Kasumi-1 (cell line): ENCODE data around the gene P4HA2.
"Not testable (repeated sequence)": the region's sequence is repeated elsewhere in the genome, so short reads cannot be mapped to it uniquely, and the experiment has no call there.

Source experiments
- DNase-seq, 2 experiments: peaks; one replicate each; lab custom pipeline; 2025; lab: John Stamatoyannopoulos, UW

The P4HA2 gene

DNA sequence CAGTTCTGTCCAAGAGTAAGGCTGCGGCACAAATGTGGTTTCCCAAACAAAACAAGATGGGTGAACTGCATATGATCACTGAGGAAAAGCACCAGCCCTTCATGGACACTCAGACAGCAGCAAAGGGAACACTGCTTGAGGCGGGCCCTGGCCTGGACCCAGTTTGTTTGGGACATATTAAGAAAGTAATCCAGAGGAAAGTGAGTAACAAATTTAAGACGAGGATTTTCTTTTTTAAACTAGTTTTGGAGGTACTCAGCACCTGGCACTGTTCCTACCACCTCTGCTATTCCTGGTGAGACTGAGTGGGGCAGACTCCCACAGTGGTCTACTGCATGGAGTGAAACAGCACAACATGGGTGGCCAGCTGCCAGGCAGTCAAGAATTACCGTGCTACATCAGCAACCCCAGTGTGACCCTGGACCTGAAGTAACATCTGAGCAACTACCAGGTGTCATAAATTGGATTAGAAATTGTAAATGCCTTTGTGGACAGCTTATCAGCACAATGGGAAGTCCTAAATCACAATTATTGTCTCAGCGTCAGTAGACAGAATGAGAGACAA is 28.5 kb downstream of the P4HA2 start:
- DNase-seq, result no peak

DNA sequence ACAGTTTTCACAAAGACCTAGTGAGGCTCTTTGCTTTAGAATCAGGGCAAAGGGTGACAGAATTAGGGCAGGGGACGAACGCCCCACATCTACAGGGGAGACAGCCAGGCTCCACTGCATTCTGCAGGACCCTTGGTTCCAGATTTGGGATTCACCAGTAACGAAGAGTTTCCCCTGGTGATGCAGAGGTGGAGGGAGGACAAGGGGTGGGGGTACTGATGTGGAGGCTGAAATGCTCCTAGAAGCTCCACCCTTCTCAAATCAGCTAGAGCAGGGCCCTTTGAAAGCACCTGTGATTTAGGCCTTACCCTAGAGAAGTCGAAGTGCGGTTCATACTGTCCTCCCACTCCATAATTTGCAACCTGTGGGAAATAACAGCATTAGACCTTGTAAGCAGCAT is 29.1 kb downstream of the P4HA2 start:
- DNase-seq, result no peak

DNA sequence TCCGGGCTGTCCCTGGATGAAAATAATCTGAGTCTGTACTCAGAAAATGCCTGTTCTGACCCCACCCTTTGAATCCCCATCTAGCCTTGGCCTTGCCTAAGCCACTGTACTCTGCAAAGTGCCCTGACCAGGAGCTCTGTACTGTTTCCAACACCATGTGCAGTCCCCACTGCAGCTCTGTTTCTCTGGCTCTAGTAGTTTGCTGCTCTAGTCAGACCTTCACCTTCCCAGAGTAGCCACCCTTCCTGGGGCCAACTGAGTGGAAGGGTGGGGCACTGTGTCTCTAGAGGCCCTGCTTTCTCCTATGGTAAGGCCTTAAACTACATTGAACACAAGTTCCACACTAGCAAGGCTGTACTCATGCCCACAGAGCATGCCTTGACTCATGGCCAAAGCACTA is 31.9 kb downstream of the P4HA2 start:
- no peak for DNase-seq

DNA sequence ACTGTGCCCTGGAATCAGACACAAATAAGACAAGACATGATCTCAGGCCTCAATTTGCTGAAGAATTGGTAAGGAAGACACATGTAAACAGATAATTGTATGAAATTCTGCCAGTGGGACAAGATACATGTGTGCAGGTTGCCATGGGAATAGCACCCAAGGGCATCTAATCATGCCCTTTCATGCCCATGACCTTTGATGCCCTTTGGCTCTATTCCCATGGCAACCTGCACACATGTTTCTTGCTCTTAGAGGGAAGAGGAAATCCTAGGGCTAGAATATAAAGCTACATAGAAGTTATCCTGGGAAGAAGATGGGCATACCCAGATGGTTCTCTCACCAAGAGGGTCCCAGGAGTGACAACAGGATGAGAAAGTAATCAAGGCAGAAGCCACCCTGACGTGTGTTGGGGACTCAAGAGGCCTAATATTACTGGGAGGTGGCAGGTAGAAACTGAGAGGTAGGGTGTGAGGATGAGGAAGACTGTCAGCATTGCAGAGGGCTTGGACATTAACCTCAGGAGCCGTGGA is 34.4 kb downstream of the P4HA2 start:
- no peak for DNase-seq

DNA sequence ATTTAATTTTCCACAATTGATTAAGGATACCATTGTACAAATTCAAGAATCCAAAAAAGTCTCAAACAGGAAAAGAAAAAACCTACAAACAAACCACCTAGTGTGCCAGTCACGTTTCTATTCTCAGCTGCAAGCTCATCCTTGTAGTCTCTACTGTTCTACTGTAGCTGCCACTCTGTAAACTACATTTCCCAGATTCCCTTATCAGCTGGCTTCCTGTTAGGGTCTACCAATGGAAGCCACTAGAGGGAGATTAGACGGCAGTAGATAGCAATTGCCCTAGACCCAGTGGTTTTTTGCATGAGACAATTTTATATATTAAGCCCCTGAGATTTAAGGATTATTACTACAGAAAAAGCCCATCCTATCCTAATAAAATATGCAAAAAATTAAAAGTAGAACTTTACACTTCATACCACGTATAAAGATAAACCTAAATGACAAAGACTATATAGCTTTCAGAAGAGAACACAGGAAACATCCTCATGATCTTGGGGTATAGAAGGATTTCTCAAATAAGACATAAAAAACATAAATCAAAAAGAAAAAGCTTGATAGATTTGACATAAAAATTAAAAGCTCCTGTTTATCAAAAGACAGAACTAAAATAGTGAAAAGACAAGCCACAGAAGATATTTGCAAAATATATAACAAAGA is 37.4 kb downstream of the P4HA2 start:
- DNase-seq, result peak; percentile 93 to 97

DNA sequence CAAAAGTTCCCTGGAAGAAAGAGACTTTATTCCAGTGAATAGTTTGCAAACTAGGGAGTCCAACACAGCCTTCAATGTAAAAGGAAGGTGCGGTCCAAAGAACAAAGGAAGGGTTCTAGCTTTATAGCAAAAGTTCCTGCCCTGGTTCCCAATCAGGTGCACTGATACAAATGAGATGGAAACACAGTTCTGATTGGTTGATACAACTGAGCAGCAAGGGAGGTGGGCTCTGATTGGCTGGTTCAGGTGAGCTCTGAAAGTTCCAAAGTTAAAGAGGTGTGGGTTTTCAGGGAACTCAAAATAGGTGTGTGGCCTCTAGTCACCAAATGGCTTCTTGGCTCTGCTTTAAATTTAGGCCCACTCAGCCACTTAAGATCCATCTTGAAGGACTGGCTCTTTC is 43.1 kb downstream of the P4HA2 start:
- DNase-seq, result no peak

DNA sequence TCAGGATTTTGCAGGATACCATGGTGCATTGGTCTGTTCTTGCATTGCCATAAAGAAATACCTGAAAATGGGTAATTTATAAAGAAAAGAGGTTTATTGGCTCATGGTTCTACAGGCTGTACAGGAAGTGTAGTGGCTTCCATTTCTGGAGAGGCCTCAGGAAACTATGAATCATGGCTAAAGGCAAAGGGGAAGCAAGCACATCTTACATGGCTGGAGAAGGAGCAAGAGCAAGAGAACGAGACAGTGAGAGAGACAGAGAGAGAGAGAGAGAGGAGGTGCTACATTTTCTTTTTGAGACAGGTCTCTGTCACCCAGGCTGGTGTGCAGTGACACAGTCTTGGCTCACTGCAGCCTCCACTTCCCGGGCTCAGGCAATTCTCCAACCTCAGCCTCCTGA is 43.9 kb downstream of the P4HA2 start:
- DNase-seq, result peak; percentile 10 to 17

DNA sequence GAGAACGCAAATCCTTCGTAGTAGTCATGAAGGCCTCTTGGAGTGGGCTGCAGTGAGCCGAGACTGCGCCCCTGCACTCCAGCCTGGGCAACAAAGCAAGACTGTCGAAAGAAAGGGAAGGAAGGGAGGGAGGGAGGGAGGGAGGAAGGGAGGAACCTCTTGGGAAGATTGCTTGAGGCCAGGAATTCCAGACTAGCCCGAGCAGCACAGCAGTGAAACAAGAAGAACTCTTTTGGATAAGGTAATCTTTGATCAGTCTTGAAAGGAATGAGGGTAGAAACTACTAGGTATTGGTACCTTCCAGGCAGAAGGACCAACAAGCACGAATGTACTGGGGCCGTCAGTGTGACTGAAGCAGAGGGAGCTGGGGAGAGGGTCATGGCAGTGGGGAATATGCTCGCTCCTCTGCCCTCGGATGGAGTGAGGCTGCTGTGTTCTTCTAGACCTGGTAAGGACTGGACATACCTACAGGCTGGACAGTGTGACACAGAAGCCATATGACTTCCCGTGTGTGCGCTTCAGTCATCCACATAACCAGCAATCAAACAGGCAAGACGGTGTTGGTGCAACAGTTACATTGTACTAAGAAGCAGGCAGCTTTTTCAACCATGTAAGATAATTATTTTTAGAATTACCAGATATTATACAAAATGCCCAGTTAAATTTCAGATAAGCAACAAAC is 45.2 kb downstream of the P4HA2 start:
- DNase-seq, result no peak

DNA sequence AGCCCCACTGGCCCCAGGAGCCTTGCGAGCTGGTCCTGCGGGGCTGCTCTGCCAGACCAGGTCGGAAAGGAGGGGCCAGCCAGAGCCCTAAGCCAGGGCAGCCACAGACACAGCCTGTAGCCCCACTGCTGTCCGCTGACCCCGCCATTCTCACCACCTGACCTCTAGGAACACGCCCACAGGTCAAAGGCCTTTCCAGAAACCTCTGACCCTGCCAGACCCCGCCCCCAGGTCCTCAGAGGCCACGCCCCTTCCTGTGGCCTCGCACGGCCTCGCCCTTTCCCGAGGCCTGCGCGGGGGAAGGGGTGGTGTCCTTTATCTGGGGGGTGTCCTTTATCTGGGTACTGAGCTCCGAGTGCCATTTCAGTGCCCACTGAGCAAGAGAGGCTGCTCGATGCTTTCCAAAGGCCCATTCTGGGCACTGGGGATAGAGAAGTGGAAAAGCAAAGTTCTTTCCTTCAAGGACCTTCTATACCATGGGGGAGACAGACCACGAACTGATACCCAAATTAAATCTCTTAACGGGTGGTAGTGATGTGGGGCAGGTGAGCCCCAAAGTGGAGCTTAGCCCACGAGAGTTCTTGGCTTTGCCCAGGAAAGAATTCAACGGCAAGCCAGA is 46.5 kb downstream of the P4HA2 start:
- no peak for DNase-seq

DNA sequence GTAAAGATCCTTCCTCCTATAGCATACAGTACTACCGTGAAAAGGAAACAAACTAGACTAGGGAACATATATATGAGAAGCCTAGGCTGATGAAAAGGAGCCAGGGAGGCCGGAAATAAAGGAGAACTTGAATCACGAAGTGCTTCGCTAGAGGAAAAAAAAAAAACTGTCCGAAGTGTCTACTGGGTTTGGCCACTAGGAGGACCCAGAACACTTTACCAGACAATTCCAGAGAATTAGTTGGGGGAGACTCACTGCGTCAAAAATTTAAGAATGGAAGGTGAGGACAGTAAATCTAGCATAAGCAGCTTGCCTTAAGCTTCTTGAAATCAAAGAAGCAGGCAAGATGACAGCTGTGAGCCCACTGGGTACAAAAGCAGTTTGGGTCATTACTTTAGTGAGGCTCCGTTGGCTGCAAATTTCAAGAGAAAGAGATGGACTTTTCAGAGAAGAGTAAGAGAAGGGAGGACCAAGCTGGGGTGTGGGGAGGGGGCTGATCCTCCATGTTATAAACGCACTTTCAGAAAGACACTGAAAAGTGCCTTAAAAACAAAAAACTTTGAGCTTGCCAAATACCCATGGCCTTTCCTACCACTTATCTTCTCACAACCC is 47.4 kb downstream of the P4HA2 start:
- DNase-seq, result peak; percentile 60 to 84

DNA sequence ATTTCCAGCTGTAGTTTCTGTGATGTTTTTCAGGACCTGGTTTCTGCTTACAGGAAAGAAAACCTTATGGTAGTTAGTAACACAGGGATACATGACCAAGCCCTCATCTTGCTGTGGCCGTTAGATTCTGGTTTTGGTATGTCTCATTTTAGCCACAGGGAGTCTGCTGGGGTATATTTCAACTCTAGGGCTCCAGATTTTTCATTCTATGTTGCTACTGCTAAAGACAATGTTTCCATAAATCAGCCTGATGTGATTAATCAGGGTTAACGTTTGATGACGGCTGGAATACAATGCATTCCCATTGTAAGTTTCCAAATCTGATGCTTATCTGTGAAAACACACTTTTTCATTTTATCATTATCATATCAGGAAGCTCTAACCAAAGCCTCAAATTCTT is 48.2 kb downstream of the P4HA2 start:
- no peak for DNase-seq

DNA sequence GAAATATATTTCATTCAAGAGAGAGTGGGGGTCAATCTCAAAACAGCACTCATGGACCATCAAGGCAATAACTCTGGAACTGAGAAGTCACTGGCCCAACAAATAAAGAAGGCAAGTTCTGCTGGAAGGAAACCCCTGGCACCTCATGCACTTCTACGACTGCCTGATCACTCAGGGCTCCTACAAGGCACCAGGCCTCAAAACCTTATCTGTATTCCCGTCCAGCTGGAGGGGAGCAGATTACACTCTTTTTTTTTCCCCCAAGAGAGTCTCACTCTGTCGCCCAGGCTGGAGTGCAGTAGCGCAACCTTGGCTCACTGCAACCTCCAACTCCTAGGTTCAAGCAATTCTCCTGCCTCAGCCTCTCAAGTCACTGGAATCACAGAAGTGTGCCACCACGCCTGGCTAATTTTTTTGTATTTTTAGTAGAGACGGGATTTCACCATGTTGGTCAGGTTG is 49.9 kb downstream of the P4HA2 start:
- no peak for DNase-seq

DNA sequence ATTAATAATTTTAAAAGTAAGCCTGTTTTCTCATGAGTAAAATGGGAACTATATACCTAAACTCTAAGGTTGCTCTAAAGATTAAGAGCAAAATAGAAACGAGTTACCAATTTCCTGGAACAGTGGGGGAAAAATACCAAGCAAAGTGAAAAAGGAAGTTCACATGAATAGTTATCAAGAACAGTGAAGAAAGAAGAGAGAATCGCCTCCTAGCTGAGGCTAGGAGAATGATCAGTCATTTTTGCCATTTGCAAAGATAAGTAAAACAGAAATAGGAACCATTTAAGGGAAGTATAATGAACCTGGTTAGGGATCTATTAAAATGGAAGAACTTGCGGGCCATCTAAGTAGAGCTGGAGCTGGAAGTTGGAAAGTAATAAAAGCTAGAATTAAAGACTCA is 50.7 kb downstream of the P4HA2 start:
- peak; percentile 85 to 88 for DNase-seq

DNA sequence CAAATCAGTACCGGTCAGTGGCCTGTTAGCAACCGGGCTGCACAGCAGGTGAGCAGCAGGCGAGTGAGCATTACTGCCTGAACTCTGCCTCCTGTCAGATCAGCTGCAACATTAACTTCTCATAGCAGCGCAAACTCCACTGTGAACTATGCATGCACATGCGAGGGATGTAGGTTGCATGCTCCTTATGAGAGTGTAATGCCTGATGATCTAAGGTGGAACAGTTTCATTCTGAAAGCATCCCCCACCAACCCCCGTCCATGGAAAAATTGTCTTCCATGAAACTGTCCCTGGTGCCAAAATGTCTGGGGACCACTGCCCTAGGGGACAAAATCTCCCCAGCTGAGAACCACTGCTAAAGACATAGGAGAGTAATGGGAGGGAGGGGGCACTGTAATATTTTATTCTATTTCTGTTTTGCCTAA is 51.1 kb downstream of the P4HA2 start:
- DNase-seq, result peak; percentile 25 to 38

DNA sequence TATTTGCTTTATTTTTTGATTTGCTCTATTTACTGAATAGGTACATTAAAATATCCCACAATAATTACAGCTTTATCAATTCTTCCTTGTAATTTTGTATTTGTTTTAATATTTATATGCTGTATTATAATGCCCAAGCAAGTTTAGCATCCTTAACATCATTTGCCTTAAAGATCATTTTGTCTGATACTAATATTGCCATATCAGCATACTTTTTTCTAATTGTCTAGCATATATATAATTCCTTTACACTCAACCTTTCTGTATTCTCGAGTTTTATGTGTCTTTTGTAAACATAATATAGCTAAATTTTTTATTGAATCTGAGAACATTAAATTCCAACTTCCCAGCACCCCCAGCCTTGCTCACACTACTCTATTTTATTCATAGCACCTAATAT is 64.7 kb downstream of the P4HA2 start:
- no peak for DNase-seq

DNA sequence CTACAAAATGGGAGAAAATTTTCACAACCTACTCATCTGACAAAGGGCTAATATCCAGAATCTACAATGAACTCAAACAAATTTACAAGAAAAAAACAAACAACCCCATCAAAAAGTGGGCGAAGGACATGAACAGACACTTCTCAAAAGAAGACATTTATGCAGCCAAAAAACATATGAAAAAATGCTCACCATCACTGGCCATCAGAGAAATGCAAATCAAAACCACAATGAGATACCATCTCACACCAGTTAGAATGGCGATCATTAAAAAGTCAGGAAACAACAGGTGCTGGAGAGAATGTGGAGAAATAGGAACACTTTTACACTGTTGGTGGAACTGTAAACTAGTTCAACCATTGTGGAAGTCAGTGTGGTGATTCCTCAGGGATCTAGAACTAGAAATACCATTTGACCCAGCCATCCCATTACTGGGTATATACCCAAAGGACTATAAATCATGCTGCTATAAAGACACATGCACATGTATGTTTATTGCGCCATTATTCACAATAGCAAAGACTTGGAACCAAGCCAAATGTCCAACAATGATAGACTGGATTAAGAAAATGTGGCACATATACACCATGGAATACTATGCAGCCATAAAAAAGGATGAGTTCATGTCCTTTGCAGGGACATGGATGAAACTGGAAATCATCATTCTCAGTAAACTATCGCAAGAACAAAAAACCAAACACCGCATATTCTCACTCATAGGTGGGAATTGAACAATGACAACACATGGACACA is 65.9 kb downstream of the P4HA2 start:
- DNase-seq, result not testable (repeated sequence)

DNA sequence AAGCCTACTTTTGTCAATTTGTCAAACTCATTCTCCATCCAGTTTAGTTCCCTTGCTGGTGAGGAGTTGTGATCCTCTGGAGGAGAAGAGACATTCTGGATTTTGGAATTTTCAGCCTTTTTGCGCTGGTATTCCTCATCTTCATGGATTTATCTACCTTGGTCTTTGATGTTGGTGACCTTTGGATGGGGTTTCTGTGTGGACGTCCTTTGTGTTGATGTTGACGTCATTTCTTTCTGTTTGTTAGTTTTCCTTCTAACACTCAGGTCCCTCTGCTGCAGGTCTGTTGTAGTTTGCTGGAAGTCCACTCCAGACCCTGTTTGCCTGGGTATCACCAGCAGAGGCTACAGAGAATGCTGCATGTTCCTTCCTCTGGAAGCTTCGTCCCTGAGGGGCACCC is 71.2 kb downstream of the P4HA2 start:
- DNase-seq, result no peak

DNA sequence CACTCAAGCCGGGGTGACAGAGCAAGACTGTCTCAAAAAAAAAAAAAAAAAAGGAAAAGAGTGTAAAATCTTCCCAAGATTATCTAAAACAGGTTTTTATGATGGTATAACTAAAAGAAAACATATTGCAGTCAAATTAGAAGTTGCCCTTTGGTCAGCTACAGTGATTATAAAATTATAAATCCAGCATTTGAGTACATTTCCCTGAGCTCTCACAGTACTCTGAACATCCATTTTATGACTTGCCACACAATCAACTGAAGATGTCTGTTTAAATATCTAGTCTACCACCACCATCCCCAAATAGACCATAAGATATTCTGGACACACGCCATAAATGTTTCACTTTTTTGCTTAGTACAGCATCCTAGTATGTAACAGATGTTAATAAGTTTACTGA is 77.1 kb downstream of the P4HA2 start:
- DNase-seq, result no peak

DNA sequence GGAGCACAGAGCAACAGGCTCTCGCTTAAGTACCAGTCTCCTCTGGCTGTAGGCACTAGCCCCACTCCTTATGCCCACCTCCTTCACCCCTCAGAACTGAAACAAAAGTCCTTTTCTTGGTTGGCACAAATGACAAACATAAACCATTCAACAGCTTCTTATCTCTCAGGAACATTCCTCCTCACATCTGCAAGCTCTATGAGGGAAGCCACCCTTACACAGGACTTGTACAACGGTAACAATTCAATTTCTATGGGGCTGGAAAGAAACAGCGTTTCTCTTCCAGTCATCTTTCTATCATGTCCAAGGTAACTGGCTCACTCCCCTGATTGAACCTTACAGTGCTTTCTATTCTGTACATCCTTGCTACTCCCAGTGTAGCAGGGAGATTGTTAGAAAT is 80.0 kb downstream of the P4HA2 start:
- no peak for DNase-seq

DNA sequence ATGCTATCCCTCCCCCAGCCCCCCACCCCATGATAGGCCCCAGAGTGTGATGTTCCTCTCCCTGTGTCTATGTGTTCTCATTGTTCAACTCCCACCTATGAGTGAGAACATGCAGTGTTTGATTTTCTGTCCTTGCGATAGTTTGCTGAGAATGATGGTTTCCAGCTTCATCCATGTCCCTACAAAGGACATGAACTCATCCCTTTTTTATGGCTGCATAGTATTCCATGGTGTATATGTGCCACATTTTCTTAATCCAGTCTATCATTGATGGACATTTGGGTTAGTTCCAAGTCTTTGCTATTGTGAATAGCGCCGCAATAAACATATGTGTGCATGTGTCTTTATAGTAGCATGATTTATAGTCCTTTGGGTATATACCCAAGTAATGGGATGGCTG is 82.3 kb downstream of the P4HA2 start:
- DNase-seq, result not testable (repeated sequence)

DNA sequence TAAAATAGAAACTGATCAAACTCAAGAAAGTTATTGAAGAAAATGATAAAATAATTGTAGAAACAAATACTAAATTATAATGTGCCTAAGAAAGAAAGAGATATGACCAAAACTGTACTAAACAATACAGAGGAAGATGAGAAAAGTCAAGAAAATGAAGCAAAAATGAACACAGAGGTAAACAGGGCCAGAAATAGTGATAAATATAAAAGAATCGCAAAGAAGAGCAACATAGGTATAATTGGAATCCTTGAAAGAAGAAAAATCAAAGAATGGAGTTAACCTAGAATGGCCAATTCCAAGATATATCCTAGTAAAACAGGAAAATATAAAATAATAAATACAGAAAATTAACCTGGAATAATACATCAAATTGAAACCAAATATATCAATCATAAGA is 84.5 kb downstream of the P4HA2 start:
- no peak for DNase-seq

DNA sequence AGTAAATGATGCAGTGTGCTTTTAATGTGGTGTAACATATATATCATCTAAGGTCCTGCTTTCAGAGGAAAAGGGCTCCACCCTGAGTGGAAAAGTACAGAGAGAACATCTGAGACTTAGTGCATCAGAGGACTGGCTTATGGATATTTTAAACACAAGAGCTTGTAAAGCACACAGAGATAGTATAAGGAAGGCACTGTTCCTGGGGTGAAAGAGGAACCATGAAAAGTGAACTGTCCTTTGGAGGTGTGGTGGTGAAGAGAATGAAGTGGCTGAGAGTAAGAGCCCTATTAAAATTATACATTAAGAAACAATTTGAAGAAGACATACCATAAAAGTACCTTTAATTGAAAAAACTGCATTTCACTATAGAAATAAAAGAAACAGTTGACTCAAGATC is 85.2 kb downstream of the P4HA2 start:
- DNase-seq, result peak; percentile 9 to 18
